Peyer's patch (tissue), 4 donors: ENCODE measurements around the gene SRGAP1. TPM values are rescaled to one million over a fixed set of nuclear protein-coding genes. Genes with fewer than 3 reads are reported as not detected.

Source experiments
- DNase-seq, 3 donors: peaks; one replicate each; pipeline ENCODE4 v3.0.0-alpha.2; 2017 to 2019
- H3K27ac ChIP-seq, 4 donors: fragments of 200-600 bp; sonication (generic); one replicate each; pipeline ENCODE4 v1.5.1; 2016 to 2019
- H3K27me3 ChIP-seq, 2 donors: fragments of 200-600 bp; sonication (generic); one replicate each; pipeline ENCODE4 v1.5.1; 2019
- H3K36me3 ChIP-seq, 3 donors: fragments of 200-600 bp; sonication (generic); one replicate each; pipeline ENCODE4 v1.5.1; 2016 to 2019
- H3K4me1 ChIP-seq, 4 donors: fragments of 200-600 bp; sonication (generic); one replicate each; pipeline ENCODE4 v1.5.1; 2016 to 2019
- H3K4me3 ChIP-seq, 4 donors: fragments of 200-600 bp; sonication (generic); 1 replicate in 3 of 4; 2 replicates in 1 of 4; pipeline ENCODE4 v1.5.1; 2016 to 2019; ENCODE audit warnings: mild to moderate bottlenecking in 1 of 4
- H3K9me3 ChIP-seq, 4 donors: fragments of 200-600 bp; sonication (generic); one replicate each; pipeline ENCODE4 v1.5.1; 2016 to 2019; ENCODE audit warnings: mild to moderate bottlenecking in 1 of 4
- CTCF ChIP-seq, 6 experiments: fragments of 450-650 bp in 4 of 6; fragments of 200-600 bp in 2 of 6; sonication (generic) in 1 of 6; IDR thresholded peaks; one replicate each; pipeline ENCODE4 v1.5.1; 2017 to 2019; ENCODE audit warnings: antibody characterized with exemption in 6 of 6, mild to moderate bottlenecking in 3 of 6, moderate library complexity in 1 of 6
- POLR2A ChIP-seq, 2 donors: fragments of 450-650 bp; IDR thresholded peaks; one replicate each; pipeline ENCODE4 v1.5.1; 2017; ENCODE audit warnings: antibody characterized with exemption in 2 of 2, mild to moderate bottlenecking in 2 of 2, moderate library complexity in 2 of 2
- total RNA-seq, 4 donors: library from RNA; depleted of rRNA; stranded (reverse); fragments of >200 nt; gene quantifications; one replicate each; pipeline ENCODE4 v1.1.0, GENCODE V29; 2016

Gene SRGAP1
- total RNA-seq, 4 donors from 2014 or later = 5.8 to 92.4 (median 16.4) TPM

GRCh38 chr12:64171715-64172114, 327.2 kb downstream of the SRGAP1 start:
- Histone ChIP-seq H3K4me3 (no peak overlapping the region), H3K9me3 (no peaks in the 10 kb centered on the region), H3K27me3 (no peaks in the 10 kb centered on the region), H3K27ac (no peak overlapping the region), H3K4me1 (no peaks in the 10 kb centered on the region), H3K36me3 (no peaks in the 10 kb centered on the region)
- no peak for DNase-seq
- TF ChIP-seq CTCF (IDR thresholded peaks at IDR 0.05) (no peak), POLR2A (IDR thresholded peaks at IDR 0.05) (no peak)

- Histone ChIP-seq H3K4me1 (no peaks in the 10 kb centered on the region), H3K27ac (no peak overlapping the region), H3K27me3 (no peaks in the 10 kb centered on the region), H3K36me3 (no peaks in the 10 kb centered on the region), H3K4me3 (no peak overlapping the region), H3K9me3 (no peaks in the 10 kb centered on the region)
- no peak for DNase-seq
- TF ChIP-seq POLR2A (IDR thresholded peaks at IDR 0.05) (no peak), CTCF (IDR thresholded peaks at IDR 0.05) (no peak)
Measured at GRCh38 chr12:64172143-64172970, 327.9 kb downstream of the SRGAP1 start.

- no peaks in the 10 kb centered on the region for H3K27me3 ChIP-seq
- TF ChIP-seq POLR2A (IDR thresholded peaks at IDR 0.05) (no peak), CTCF (IDR thresholded peaks at IDR 0.05) (no peak)
- DNase-seq = no peak
Measured at GRCh38 chr12:64173456-64173855, 329.0 kb downstream of the SRGAP1 start.

GRCh38 chr12:64175254-64175945, 330.9 kb downstream of the SRGAP1 start:
- no peak for DNase-seq
- H3K4me1 ChIP-seq = no peaks in the 10 kb centered on the region
- no peaks in the 10 kb centered on the region for H3K9me3 ChIP-seq
- TF ChIP-seq POLR2A (IDR thresholded peaks at IDR 0.05) = no peak
- H3K4me3 ChIP-seq = no peak overlapping the region
- H3K27me3 ChIP-seq = no peaks in the 10 kb centered on the region
- H3K27ac ChIP-seq = no peak overlapping the region
- no peaks in the 10 kb centered on the region for H3K36me3 ChIP-seq

More at GRCh38 chr12:64173456-64173855, 329.0 kb downstream of the SRGAP1 start:
- no peak overlapping the region for H3K4me3 ChIP-seq
- no peaks in the 10 kb centered on the region for H3K36me3 ChIP-seq
- H3K4me1 ChIP-seq = no peaks in the 10 kb centered on the region
- H3K27ac ChIP-seq = no peak overlapping the region
- no peaks in the 10 kb centered on the region for H3K9me3 ChIP-seq

GRCh38 chr12:64177001-64177400, 332.5 kb downstream of the SRGAP1 start:
- no peak for DNase-seq
- Histone ChIP-seq H3K4me1 (no peaks in the 10 kb centered on the region), H3K27me3 (no peaks in the 10 kb centered on the region), H3K36me3 (no peaks in the 10 kb centered on the region), H3K9me3 (no peaks in the 10 kb centered on the region), H3K27ac (no peak overlapping the region), H3K4me3 (no peak overlapping the region)
- no peak for TF ChIP-seq POLR2A (IDR thresholded peaks at IDR 0.05)
- no peak for TF ChIP-seq CTCF (IDR thresholded peaks at IDR 0.05)

- Histone ChIP-seq H3K36me3 (no peaks in the 10 kb centered on the region), H3K27ac (no peak overlapping the region), H3K9me3 (no peaks in the 10 kb centered on the region), H3K4me3 (no peak overlapping the region), H3K4me1 (no peaks in the 10 kb centered on the region), H3K27me3 (no peaks in the 10 kb centered on the region)
- DNase-seq = no peak
- TF ChIP-seq POLR2A (IDR thresholded peaks at IDR 0.05) = no peak
- TF ChIP-seq CTCF (IDR thresholded peaks at IDR 0.05) = no peak
Measured at GRCh38 chr12:64178122-64178521, 333.6 kb downstream of the SRGAP1 start.
